Karpas-422 (cell line): ENCODE measurements around the gene TRIM14. TPM values are rescaled to one million over a fixed set of nuclear protein-coding genes. Genes with fewer than 3 reads are reported as not detected.
"Not testable (repeated sequence)": the region's sequence is repeated elsewhere in the genome, so short reads cannot be mapped to it uniquely, and the experiment has no call there.

ENCODE experiments used
- DNase-seq: peaks from one replicate; pipeline ENCODE4 v3.0.0-alpha.2; 2015
- H2AFZ ChIP-seq: fragments of 200-600 bp; sonication (generic); 2 replicates; pipeline ENCODE4 v1.6.1; 2014; ENCODE audit warnings: antibody characterized with exemption, low read length, mixed read lengths
- H3K27ac ChIP-seq: fragments of 200-600 bp; sonication (generic); 2 replicates; pipeline ENCODE4 v1.5.1; 2014; ENCODE audit warnings: mild to moderate bottlenecking, low read length, moderate library complexity
- H3K27me3 ChIP-seq: fragments of 200-600 bp; sonication (generic); 2 replicates; pipeline ENCODE4 v1.6.1; 2014; ENCODE audit warnings: low read length, mixed read lengths
- H3K36me3 ChIP-seq: fragments of 200-600 bp; sonication (generic); 2 replicates; pipeline ENCODE4 v1.6.1; 2014; ENCODE audit warnings: low read length, mixed read lengths; ENCODE audit not compliant: insufficient read depth
- H3K4me1 ChIP-seq: fragments of 200-600 bp; sonication (generic); 2 replicates; pipeline ENCODE4 v1.6.1; 2014; ENCODE audit warnings: mild to moderate bottlenecking, low read length, mixed read lengths
- H3K4me2 ChIP-seq: fragments of 200-600 bp; sonication (generic); 2 replicates; pipeline ENCODE4 v1.6.1; 2014; ENCODE audit warnings: low read length, low read depth, mild to moderate bottlenecking; ENCODE audit not compliant: poor library complexity, severe bottlenecking
- H3K4me3 ChIP-seq: fragments of 200-600 bp; sonication (generic); 2 replicates; pipeline ENCODE4 v1.5.1; 2014; ENCODE audit warnings: mild to moderate bottlenecking, antibody characterized with exemption, low read length, mixed read lengths
- H3K79me2 ChIP-seq: fragments of 200-600 bp; sonication (generic); 2 replicates; pipeline ENCODE4 v1.6.1; 2014; ENCODE audit warnings: mild to moderate bottlenecking, low read length, mixed read lengths
- H3K9ac ChIP-seq: fragments of 200-600 bp; sonication (generic); 2 replicates; pipeline ENCODE4 v1.6.0; 2014; ENCODE audit warnings: low read length
- H3K9me2 ChIP-seq: fragments of 200-600 bp; sonication (generic), shearing (Covaris generic); replicated peaks from 2 replicates; pipeline ENCODE4 v1.6.0; 2014; ENCODE audit warnings: mild to moderate bottlenecking, low read length, moderate library complexity; ENCODE audit not compliant: insufficient read depth
- H3K9me3 ChIP-seq: fragments of 300-700, 200-600 bp; sonication (generic); 2 replicates; pipeline ENCODE4 v1.6.1; 2014; ENCODE audit warnings: low read length, mixed read lengths
- H4K20me1 ChIP-seq: fragments of 200-600 bp; sonication (generic); 2 replicates; pipeline ENCODE4 v1.6.1; 2014; ENCODE audit warnings: mild to moderate bottlenecking, antibody characterized with exemption, low read length, low read depth; ENCODE audit not compliant: insufficient read depth
- total RNA-seq: library from RNA; depleted of rRNA; stranded (reverse); fragments of >200 nt; shearing (Covaris generic); gene quantifications from 2 replicates; pipeline ENCODE4 v1.2.3, GENCODE V29; 2014; ENCODE audit warnings: low replicate concordance

The TRIM14 gene
- total RNA-seq, 1 experiment from 2014 or later: 17.5 TPM

DNA sequence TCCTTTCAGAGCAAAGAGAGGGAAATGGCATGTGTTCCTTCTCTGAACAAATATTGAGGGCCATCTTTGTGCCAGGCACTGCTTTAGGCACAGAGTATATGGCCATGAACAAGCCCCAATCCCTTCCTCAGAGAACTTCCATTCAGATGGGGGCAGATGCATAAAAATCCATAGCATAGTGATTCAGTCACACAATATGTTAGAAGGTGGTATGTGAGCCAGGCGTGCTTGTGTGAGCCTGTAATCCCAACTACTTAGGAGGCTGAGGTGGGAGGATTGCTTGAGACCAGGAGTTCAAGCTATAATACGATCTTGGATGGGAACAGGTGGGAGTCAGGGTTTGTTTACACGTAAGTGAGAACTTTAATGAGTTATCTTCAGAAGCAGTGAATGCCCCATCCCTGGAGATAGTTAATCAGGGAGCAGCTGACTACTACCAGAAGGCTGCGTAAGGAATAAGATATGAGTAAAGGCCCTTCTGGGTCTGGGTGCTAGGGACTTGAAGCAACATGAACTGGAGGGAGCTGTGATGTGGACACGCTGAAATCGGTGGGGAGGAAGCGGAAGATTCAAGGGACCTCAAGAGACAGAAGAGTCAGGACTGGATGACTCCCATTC, 35.3 kb downstream of the TRIM14 start:
- peaks cover 10% of the 10 kb centered on the region for H3K4me1 ChIP-seq
- no peak overlapping the region for H2AFZ ChIP-seq
- H3K9me3 ChIP-seq: no peaks in the 10 kb centered on the region
- no peak overlapping the region for H3K4me2 ChIP-seq
- no peaks in the 10 kb centered on the region for H3K27me3 ChIP-seq
- H3K4me3 ChIP-seq: no peak overlapping the region
- H4K20me1 ChIP-seq: no peaks in the 10 kb centered on the region
- H3K36me3 ChIP-seq: peaks cover 37% of the 10 kb centered on the region
- no peak overlapping the region for H3K27ac ChIP-seq
- H3K79me2 ChIP-seq: no peaks in the 10 kb centered on the region
- H3K9me2 ChIP-seq: no peaks in the 10 kb centered on the region
- DNase-seq: no peak
- no peak overlapping the region for H3K9ac ChIP-seq

DNA sequence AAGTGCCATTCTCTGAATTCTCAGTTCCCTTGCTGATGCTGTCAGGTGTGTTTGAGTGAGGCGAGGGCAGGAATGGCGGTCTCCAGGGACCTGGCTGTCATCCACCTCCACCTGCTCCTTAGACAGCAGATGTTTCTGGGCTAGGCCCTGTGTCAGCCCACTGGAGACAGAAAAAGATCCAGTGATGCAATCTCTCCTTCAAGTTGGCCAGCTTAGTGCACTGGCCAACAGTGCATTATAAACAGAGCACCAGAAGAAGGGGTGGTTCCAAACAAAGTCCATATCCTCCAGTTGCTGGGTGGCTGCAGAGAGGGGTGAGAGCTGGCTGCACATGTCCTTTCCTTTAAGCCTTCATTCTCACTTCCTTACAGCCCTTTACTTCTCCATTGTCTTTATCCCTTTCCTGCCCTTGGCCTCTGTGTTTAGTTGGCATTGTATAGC, 35.9 kb downstream of the TRIM14 start:
- no peak overlapping the region for H3K4me3 ChIP-seq
- no peak for DNase-seq
- no peaks in the 10 kb centered on the region for H3K27me3 ChIP-seq
- no peak overlapping the region for H3K27ac ChIP-seq
- H3K4me1 ChIP-seq: peaks cover 10% of the 10 kb centered on the region
- H3K4me2 ChIP-seq: no peak overlapping the region
- no peaks in the 10 kb centered on the region for H3K9me2 ChIP-seq
- H3K9ac ChIP-seq: no peak overlapping the region
- no peak overlapping the region for H2AFZ ChIP-seq
- no peaks in the 10 kb centered on the region for H3K79me2 ChIP-seq
- H3K36me3 ChIP-seq: peaks cover 37% of the 10 kb centered on the region
- no peaks in the 10 kb centered on the region for H4K20me1 ChIP-seq
- no peaks in the 10 kb centered on the region for H3K9me3 ChIP-seq

GRCh38 chr9:98081477-98082219, 37.4 kb downstream of the TRIM14 start:
- H3K4me3 ChIP-seq: no peak overlapping the region
- no peaks in the 10 kb centered on the region for H4K20me1 ChIP-seq
- H3K9me2 ChIP-seq: no peaks in the 10 kb centered on the region
- H3K9ac ChIP-seq: no peak overlapping the region
- H3K36me3 ChIP-seq: peaks cover 42% of the 10 kb centered on the region
- no peaks in the 10 kb centered on the region for H3K27me3 ChIP-seq
- no peak overlapping the region for H3K27ac ChIP-seq
- no peak for DNase-seq
- H3K4me2 ChIP-seq: no peak overlapping the region
- peaks cover 10% of the 10 kb centered on the region for H3K4me1 ChIP-seq
- H2AFZ ChIP-seq: no peak overlapping the region
- H3K9me3 ChIP-seq: no peaks in the 10 kb centered on the region
- peaks cover 8% of the 10 kb centered on the region for H3K79me2 ChIP-seq

GRCh38 chr9:98080780-98081179, 38.2 kb downstream of the TRIM14 start:
- no peak overlapping the region for H3K9ac ChIP-seq
- no peak for DNase-seq
- no peak overlapping the region for H3K4me2 ChIP-seq
- H3K4me3 ChIP-seq: no peak overlapping the region
- no peaks in the 10 kb centered on the region for H3K27me3 ChIP-seq
- H4K20me1 ChIP-seq: no peaks in the 10 kb centered on the region
- H3K27ac ChIP-seq: no peak overlapping the region
- H3K79me2 ChIP-seq: peaks cover 13% of the 10 kb centered on the region
- H3K36me3 ChIP-seq: peaks cover 45% of the 10 kb centered on the region
- H3K4me1 ChIP-seq: peaks cover 5% of the 10 kb centered on the region
- no peak overlapping the region for H2AFZ ChIP-seq
- H3K9me3 ChIP-seq: no peaks in the 10 kb centered on the region
- H3K9me2 ChIP-seq: no peaks in the 10 kb centered on the region

DNA sequence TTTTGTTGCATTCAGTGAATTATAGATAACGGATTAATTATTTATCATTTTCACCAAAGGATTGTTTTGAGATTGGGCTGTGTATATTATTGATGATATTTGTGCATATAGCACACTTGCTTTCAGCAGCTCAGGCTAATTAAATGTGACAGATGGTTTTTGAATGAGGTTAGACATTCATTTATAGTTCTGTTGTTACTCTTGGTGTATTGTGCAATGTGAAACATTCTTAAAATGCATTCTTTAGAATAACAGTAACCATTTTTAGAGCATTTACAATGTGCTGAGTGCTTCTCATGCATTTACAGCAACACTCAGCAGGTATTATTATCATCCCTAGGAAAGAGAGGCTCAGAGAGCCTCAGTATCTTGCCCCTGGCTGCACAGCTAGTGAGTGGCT, 38.7 kb downstream of the TRIM14 start:
- peaks cover under 1% of the 10 kb centered on the region for H3K4me1 ChIP-seq
- no peak overlapping the region for H2AFZ ChIP-seq
- H3K36me3 ChIP-seq: peaks cover 50% of the 10 kb centered on the region
- no peak overlapping the region for H3K27ac ChIP-seq
- H3K9me2 ChIP-seq: no peaks in the 10 kb centered on the region
- H4K20me1 ChIP-seq: no peaks in the 10 kb centered on the region
- no peak overlapping the region for H3K4me2 ChIP-seq
- no peaks in the 10 kb centered on the region for H3K9me3 ChIP-seq
- DNase-seq: no peak
- no peak overlapping the region for H3K9ac ChIP-seq
- peaks cover 17% of the 10 kb centered on the region for H3K79me2 ChIP-seq
- H3K4me3 ChIP-seq: no peak overlapping the region
- H3K27me3 ChIP-seq: no peaks in the 10 kb centered on the region

- Histone ChIP-seq H3K4me1 (peaks cover 3% of the 10 kb centered on the region), H4K20me1 (no peaks in the 10 kb centered on the region), H3K9ac (no peak overlapping the region), H3K36me3 (peaks cover 47% of the 10 kb centered on the region), H3K4me2 (no peak overlapping the region), H3K79me2 (peaks cover 30% of the 10 kb centered on the region), H3K9me3 (no peaks in the 10 kb centered on the region), H3K4me3 (no peak overlapping the region), H2AFZ (no peak overlapping the region), H3K27ac (no peak overlapping the region), H3K27me3 (no peaks in the 10 kb centered on the region), H3K9me2 (no peaks in the 10 kb centered on the region)
- no peak for DNase-seq
These were observed 40.1 kb downstream of the TRIM14 start for GRCh38 chr9:98078895-98079294.

- H2AFZ ChIP-seq, DNase-seq, H3K9me3 ChIP-seq, H4K20me1 ChIP-seq, H3K27me3 ChIP-seq, H3K4me3 ChIP-seq, H3K4me1 ChIP-seq, H3K9ac ChIP-seq, H3K9me2 ChIP-seq, H3K27ac ChIP-seq, H3K4me2 ChIP-seq: not testable (repeated sequence)
- peaks cover 35% of the 10 kb centered on the region for H3K79me2 ChIP-seq
- peaks cover 38% of the 10 kb centered on the region for H3K36me3 ChIP-seq
These were observed 42.5 kb downstream of the TRIM14 start for GRCh38 chr9:98076514-98076890.

DNA sequence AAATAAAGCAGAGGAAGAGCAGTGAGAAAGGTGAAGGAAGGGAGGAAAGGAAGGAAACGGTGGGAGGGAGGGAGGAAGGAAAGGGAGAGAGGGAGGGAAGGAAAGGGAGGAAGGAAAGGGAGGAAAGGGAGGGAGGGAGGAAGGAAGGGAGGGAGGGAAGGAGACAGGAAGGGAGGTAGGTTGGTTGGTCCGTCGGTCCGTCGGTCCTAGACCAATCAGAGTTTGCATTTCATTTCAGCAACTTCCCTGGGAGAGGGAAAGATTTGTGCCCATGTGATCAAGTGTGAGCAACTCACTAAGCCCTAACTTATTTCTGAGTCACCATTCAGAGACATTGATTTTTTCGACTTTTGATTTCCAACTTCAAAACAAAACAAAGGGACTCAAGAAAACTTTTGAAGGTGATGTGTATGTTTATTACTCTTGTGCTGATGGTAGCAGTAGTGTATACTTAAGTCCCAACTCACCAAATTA, 43.7 kb downstream of the TRIM14 start:
- no peak for DNase-seq
- H3K36me3 ChIP-seq: peaks cover 26% of the 10 kb centered on the region; the same call in 1 of the 2 replicates
- no peak overlapping the region for H3K9ac ChIP-seq
- no peaks in the 10 kb centered on the region for H3K9me3 ChIP-seq
- H3K9me2 ChIP-seq: no peaks in the 10 kb centered on the region
- H2AFZ ChIP-seq: no peak overlapping the region
- H3K27ac ChIP-seq: no peak overlapping the region
- peaks cover 43% of the 10 kb centered on the region for H3K79me2 ChIP-seq
- no peaks in the 10 kb centered on the region for H4K20me1 ChIP-seq
- peaks cover 3% of the 10 kb centered on the region for H3K4me1 ChIP-seq
- H3K27me3 ChIP-seq: no peaks in the 10 kb centered on the region
- H3K4me2 ChIP-seq: no peak overlapping the region
- no peak overlapping the region for H3K4me3 ChIP-seq
